GM12864 (cell line): ENCODE data around the gene ASS1.

Experiments used
- DNase-seq: peaks from one replicate; pipeline ENCODE4 v3.0.0-alpha.2; 2011; ENCODE audit warnings: low read depth
- H3K4me3 ChIP-seq: 2 replicates; pipeline ENCODE4 v1.5.1; 2011; ENCODE audit warnings: mild to moderate bottlenecking, low read depth, low read length, control low read depth
- TF ChIP-seq, protein P1 (sequence below): IDR thresholded peaks from 2 replicates; pipeline ENCODE4 v1.5.1; 2011; ENCODE audit warnings: low read depth, mild to moderate bottlenecking, moderate library complexity, low read length, control low read depth, inconsistent platforms; ENCODE audit errors: missing control alignments

ASS1 gene

DNA sequence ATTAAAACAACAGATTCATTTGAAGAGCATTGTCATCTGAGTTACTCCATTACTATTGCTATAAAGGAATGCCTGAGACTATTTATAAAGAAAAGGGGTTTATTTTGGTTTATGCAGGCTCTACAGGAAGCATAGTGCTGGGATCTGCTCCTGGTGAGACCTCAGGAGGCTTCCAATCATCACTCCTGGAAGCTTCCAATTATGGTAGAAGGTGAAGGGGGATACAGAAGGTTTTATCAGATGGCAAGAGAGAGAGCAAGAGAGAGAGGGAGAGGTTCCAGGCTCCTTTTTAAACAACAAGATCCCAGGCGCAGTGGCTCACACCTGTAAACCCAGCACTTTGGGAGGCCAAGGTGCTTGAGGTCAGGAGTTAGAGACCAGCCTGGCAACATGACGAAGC is 63.5 kb downstream of the ASS1 start:
- no peak overlapping the region for H3K4me3 ChIP-seq
- DNase-seq: no peak
- TF ChIP-seq, protein P1, sequence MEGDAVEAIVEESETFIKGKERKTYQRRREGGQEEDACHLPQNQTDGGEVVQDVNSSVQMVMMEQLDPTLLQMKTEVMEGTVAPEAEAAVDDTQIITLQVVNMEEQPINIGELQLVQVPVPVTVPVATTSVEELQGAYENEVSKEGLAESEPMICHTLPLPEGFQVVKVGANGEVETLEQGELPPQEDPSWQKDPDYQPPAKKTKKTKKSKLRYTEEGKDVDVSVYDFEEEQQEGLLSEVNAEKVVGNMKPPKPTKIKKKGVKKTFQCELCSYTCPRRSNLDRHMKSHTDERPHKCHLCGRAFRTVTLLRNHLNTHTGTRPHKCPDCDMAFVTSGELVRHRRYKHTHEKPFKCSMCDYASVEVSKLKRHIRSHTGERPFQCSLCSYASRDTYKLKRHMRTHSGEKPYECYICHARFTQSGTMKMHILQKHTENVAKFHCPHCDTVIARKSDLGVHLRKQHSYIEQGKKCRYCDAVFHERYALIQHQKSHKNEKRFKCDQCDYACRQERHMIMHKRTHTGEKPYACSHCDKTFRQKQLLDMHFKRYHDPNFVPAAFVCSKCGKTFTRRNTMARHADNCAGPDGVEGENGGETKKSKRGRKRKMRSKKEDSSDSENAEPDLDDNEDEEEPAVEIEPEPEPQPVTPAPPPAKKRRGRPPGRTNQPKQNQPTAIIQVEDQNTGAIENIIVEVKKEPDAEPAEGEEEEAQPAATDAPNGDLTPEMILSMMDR: no peak

DNA sequence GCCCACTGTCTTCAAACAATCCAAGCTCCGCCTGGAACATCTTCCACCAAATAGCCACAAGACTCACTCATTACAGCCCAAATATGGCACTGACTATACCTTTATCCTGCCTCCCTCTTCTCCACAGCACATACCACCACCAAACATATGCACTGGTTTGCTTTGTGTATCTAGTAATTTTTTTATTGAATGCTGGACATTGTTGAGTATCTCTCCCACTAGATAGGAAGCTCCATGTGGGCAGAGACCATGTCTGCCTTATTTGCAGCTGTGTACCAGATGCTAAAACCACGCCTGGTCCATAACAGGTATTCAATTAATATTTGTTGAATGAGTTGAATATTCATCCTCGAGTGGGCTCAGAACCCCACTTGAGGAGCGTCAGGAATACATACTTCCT is 67.4 kb downstream of the ASS1 start:
- TF ChIP-seq, protein P1: no peak
- no peak overlapping the region for H3K4me3 ChIP-seq

GRCh38 chr9:130513078-130513477 is 68.3 kb downstream of the ASS1 start:
- TF ChIP-seq, protein P1: no peak
- no peak for DNase-seq
- no peak overlapping the region for H3K4me3 ChIP-seq

More for the DNA sequence above, 67.4 kb downstream of the ASS1 start:
- DNase-seq: no peak

- TF ChIP-seq, protein P1: no peak
- no peak for DNase-seq
- no peak overlapping the region for H3K4me3 ChIP-seq
Observed at GRCh38 chr9:130518233-130518632, 73.5 kb downstream of the ASS1 start.

GRCh38 chr9:130518943-130519799 is 74.4 kb downstream of the ASS1 start:
- H3K4me3 ChIP-seq: no peak overlapping the region
- TF ChIP-seq, protein P1: no peak
- DNase-seq: no peak

GRCh38 chr9:130519927-130520326 is 75.2 kb downstream of the ASS1 start:
- no peak overlapping the region for H3K4me3 ChIP-seq
- no peak for DNase-seq
- TF ChIP-seq, protein P1: no peak

DNA sequence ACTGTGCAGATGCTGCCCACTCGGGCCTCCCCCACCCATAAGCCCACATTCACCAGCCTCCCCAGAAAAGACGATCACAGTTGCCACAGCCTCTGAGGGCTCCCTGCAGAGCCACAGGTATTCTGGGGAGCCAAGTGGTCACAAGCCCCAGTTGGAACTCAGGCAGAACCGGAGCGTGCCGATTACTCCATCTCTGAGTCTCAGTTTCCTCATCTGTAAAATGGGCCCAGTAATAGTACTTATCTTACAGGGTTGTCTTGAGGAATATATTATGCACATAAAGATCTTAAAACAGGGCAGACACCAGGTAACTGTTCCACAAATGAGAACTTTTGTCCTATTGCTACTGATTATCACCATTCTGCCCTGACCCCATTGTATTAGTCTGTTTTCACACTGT is 77.0 kb downstream of the ASS1 start:
- H3K4me3 ChIP-seq: no peak overlapping the region
- TF ChIP-seq, protein P1: no peak
- no peak for DNase-seq
